ENCODE data around the gene MGMT.

MGMT gene

DNA sequence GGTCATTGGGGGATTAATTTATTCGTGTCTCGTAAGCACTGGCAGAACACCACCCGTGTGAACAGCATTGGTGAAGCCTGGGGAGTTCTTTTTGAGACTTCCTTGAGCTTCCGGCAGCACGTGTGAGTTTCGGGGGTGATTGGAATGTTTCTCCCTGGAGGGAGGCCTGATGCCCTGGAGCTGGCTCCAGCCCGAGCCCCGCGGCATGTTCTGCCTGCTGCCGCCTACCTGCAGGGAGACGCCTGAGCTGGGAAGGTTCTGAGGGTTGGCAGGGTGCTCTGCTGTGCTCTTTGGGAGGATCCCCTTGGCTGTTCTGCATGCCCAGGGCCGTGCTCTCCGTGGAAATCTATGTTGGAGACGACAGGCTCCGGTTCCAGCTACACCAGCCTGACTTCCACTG lies 159.3 kb downstream of the MGMT start:
- DNase-seq (no peak), ATAC-seq (no peak)

DNA sequence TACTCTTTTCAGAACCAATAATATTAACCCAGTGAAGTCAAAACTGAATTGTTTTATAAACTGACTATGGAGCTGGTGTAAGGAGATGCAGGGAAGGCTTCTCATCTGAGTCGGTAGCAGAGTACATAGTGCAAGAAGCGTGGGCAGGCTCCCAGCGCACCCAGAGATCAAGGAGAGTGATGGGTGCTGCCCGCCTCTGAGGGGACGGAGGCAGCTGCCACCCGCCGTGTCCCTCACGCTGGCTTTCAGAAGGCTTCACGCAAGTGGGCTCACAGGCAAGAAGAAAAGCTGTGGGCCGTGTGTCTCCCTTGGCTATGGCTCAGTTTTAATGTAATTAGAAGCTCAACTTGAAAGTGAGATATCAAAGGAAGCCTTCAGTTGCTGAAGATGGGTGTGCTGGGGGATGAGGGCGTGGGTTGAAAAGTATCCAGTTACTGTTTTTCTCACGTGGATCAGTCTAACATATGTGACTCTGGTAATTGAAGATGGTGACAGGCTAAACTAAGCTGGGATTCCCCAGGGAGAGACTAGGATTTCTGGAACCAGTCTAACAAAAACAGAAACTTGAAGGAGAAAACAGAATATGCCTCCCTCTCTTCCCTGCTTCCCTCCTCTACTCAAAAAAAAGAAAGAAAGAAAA lies 159.9 kb downstream of the MGMT start:
- ATAC-seq: no peak
- no peak for DNase-seq

DNA sequence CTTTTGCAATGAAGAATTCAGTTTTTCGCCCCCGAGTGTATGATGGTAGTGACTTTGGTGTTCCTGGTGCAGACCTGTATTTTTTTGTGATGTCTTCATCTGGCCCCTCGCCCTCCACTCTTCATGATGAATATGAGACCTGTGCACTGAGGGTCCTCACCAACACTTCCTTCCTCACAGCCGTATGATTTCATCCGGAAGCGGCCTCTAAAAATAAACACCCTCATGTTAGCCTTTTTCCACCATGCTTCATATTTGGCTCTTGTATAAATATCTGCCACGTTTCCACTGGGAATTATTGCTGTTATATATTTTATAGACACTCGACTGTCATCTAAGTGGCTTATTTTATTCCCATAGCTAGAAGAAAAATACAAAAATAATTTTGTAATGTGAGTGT lies 160.4 kb downstream of the MGMT start:
- ATAC-seq (no peak), DNase-seq (no peak)

DNA sequence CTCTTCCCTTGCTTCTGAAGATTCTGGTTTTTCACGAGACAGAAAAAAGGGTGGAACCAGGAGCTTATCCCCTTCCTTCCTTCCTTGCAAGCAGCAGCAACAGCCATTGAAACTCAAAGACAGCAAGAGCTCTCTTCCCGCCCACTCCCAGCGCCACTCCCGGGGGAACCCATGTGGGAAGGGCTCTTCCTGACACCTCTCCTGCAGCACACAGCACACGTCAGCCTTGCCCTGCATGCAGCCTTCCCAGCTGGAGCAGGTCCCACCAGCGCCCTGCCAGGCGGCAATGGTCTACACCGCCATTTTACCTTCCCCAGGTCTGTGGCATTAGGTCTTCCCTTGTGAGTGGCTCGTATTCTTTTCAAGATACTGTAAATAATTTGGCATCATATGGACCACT lies 161.8 kb downstream of the MGMT start:
- DNase-seq: no peak
- ATAC-seq: no peak

DNA sequence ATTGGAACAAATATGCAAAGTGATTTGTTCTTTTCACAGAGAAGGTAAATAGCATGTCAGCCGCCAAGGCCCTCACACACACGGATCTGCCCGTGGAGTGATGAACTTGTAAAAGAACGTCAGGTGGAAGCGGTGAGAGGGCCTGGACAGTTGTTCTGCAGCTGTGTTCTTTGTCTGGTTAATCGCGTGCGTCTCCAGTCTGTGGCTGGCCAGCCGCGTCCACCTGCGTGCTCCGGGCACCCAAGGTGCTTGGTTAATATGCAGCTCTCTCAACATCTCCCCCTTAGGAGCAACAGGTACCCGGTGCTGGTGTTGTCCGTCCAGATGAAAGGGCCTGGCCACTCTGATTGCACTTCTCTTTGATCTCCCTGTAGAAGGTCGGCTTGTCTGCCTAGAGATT lies 162.9 kb downstream of the MGMT start:
- DNase-seq (no peak), ATAC-seq (no peak)

DNA sequence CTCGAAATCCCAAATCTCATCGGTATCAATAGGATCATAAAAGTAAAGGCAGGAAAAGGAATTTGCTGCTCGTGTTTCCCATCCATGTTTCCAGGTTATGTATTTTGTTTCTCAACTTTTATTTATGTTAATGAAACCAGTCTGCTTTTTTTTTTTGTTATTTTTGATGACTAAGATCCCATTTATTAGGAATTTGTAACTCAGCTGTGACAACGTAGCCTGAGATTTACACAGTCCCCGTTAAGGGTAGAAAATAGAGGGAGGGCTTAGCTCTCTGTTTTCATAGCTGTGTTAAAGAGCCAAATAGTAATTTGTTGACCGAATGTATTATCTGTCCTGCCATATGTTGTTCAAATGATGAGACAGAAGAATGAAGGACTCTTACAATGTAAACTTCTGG lies 164.0 kb downstream of the MGMT start:
- DNase-seq (no peak), ATAC-seq (no peak)

DNA sequence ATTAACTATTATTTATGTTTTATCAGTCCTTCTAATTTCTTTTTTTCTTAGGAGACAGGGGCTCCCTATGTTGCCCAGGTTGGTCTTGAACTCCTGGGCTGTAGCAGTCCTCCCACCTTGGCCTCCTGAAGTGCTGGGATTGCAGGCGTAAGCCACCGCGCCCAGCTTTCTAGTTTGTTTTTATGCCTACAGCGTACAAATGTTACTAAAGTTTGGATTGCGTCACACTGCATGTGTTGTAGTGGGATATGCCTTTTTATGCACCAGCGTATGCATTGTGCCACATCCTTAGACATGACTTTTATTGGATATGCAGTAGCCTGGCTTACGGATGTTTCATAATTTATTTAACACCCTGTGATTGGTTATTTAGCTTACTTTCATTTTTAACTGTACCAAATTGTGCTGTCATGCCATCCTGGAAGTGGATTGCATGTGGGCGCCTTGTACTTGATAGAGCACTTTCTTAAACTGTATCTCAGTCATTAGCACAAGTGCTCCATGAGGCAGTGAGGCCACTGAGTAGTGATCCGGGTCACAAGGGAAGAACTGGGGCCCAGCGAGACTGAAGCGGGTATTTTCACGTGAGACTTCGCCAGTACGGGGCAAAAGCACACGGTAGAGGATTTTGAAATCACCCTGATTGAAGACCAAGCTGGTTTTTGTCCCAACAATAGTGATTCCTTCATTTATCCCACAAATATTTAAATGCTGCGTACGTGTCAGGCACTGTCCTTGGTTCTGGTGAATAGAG lies 165.0 kb downstream of the MGMT start:
- no peak for ATAC-seq

DNA sequence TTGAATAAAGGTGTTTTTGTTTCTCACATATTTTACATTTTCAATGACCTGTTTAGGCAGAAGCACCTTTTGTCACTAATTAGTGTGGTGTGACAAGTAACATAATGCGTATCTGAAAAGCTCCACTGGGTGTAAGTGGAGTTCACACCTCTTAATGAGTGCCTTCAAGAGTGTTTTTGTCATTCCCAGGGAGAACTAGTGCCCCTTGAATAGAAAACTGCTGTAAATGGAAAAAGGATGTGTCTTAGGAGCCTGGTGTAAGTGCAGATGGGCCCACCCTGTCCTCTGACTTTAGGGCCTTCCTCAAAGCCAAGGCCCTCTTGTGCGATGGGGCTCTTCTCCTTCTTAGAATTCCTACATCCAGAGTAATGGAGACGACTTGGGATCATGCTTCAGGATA lies 170.0 kb downstream of the MGMT start:
- no peak for DNase-seq
- no peak for ATAC-seq

More for the DNA sequence above, 165.0 kb downstream of the MGMT start:
- DNase-seq: no peak

DNA sequence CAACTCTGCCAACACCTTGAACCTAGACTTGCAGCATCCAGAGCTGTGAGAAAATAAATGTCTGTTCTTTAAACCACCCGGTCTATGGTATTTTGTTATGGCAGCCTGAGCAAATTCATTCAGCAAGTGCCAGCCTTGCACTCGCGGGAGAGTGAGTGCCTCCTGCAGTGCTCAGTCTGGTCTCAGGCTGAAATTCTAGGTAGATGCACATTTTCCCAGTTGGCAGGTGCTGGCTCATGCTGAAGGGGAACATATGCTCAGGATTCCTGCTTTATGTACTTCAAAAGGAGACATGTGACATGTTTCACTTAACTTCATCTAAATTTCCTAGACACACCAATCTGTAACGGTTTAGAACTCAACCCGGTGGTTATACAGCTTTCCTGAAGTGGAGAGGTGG lies 170.8 kb downstream of the MGMT start:
- ATAC-seq (no peak), DNase-seq (no peak)

DNA sequence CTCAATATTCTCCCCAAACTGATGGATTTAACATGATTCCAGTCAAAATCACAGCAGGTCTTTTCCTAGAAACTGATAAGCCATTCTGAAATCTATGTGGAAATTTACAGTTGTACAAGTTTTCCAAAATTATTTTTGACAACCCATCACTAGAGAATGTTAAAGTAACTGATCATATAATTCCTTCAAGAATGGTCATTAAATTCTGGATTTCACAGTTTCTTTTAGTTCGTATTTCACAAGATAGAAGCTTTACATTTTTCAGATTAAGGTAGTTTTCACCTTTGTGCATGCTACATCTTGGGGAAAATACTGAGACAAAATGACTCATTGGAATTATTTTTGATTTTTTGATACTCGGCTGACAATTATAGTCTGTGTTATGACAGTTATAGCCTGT lies 174.3 kb downstream of the MGMT start:
- no peak for ATAC-seq
- no peak for DNase-seq

DNA sequence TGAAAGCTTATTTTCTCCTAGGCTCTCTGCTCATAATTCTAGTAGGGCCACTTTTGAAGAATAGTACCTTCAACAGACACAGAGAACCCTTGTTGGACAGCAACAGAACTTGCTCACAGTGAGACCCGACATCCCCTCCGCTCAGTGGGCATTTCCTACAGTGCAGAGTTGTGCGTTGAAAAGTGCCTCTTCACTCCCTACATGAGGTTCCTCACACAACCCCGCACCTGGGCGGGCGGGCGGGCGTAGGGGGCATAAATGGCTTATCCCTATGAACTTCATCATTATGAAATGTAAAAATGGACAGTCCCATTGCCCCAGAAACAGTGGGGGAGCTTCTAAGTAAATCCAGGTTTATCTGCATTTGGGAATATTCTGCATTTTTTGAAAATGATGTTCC lies 174.9 kb downstream of the MGMT start:
- DNase-seq (no peak), ATAC-seq (no peak)

DNA sequence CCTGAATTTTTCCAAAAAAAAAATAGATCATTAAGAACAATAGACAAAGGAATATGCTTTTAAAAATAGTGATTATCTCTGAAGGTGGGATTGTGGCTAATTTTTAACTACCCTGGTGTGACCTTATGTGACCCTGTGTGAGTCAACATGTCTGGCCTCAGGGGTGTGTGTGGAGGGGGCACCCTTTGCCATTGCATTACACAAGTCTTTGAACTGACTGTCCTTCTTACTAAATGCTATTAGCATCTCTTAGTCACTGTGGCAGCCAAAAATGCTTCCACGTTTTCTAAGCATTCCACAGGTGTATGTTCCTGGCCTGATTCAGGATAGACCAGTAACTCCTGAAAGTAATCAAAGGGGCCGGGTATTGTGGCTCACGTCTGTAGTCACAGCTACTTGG lies 175.4 kb downstream of the MGMT start:
- DNase-seq (no peak), ATAC-seq (no peak)

DNA sequence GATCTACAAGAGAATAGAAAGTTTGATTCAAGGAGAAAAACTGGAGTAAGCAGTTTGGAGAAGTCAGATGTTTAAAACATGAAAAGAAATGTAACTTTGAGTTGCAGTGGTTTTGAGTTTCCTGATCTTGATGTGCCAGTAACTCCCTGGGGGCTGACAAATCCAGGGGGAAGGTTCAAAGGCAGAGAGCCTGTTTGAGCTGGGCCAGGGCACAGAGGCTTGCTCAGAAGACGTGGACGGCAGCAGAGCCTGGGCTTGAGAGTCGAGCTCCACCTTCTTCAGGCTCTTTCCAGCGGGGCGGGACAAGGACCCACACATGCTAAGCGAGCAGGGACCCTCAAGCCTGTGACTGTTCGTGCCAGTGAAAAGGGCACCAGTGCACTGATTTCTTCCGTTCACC lies 176.2 kb downstream of the MGMT start:
- DNase-seq (no peak), ATAC-seq (no peak)

DNA sequence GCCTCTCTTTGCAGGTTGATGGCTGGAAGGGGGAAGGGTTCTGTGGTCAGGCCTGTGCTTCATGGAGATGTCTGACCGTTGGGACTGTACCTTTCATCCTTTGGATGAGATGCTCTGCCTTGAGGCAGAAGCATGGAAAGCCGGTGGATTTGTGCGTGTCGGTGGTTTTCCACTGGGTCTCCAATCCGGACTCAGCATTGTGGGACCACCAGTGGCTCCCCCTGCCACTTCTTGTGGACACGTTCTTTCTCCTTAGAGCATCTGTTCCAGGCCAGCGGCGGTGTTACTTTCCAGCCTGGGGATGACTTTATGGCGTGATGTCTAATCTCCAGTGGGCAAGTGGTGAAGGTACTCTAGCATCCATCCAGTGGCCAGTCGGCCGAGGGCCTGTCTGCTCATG lies 178.4 kb downstream of the MGMT start:
- ATAC-seq: no peak
- DNase-seq: no peak

DNA sequence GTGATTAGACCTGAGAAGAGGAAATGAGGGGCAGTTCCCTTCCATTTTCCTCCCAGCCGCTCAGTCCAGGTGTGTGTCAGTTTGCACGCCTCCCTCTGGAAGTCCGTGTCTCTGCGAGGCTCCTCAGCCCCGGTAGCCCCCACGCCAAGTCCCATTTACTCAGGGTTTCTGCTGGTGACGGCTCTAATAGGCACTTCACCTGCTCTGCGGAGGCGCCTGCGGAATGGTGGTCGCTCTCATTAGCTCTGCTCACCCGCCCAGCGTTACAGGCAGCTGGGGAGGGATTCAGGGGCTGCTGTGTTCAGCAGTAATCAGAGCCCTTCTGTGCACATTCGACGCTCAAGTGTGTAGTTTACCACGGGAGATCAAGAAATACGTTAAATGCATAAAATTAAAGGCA lies 179.9 kb downstream of the MGMT start:
- DNase-seq (no peak), ATAC-seq (no peak)

DNA sequence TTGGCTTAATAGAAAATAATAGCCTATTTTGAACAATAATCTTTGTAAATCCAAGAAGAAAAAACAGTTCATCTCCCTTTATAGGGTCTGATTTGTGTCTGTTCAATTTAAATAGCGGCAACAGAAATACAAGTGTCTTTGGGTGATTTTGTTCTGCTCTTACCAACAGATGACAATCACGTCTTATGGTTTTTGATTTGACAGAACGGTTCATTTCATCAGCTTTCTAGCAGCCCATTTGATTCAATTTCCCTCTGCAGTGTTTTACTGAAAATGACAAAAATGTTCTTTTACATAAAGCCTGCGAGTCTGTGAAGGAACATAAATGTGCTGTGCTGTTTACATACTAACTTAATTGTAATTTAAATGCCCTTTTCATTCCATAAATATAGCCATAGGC lies 180.5 kb downstream of the MGMT start:
- ATAC-seq (no peak), DNase-seq (no peak)

DNA sequence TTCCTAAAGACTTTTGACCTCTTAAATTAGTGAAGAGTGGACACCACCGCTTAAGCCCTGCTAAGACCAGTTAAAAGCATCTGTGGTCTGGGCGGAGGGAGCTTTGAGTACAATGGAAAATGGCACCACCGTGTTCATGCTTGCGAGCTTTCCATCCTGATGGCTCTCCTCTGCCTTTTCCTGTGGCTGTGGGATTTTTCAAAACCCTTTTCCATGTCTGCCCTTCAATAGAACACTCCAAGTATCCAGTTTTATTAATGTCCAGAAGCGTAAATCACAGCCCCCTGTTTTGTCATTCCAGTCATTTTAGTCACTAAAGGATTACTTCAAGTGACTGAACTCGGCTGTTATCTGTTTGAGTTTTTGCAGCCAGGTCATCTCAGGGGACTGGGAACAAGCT lies 181.8 kb downstream of the MGMT start:
- no peak for ATAC-seq
- no peak for DNase-seq

DNA sequence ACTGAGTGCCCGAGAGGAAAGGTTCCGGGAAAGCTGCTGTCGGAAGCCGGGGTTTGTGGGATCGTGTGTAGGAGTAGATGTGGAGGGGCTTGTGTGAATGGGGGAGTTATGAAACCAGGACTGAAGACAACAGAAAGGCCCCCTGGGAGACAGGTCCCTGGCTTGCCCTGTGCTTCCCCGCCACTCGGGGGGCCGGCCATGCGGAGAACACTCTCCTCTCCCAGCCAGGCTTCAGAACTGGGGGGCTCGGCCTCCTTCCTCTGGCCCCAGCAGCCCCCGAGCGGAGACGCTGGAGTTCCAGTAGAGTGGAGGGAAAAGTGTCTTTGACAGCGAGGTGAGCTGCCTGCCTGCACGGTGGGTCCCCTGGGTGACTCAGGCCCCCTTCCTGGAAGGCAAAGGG lies 185.0 kb downstream of the MGMT start:
- ATAC-seq: no peak
- no peak for DNase-seq

DNA sequence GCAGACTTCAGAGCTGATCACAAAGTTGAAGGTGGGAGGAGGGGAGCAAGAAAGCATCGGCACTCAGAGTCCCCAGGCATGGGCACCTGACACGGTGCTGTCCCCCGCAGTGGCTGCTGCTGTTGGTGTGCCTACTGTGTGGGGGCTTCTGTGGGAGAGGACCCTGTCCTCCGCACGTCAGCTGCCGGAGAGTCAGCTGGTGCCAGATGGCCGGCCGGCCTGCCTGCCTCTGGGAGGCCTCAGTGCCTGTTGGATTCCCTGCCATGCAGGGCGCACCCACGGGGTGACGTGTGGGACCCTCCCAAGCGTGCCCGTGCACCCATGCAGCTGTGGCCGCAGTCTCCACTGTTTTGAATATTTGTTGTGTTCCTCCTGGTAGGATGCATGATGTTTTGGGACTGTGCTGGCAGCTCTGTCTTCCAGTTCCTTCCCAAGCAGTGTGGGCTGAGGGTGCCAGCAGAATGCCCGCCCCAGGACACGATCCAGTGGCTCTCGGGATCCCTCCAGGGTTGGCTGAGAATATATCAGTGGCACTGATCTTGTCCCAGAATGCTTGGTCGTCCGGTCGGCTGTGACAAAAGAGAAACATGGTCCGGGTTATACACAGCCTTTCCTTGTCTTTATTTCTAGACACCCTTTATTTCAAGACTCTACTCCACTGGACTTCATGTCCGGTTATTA lies 185.6 kb downstream of the MGMT start:
- DNase-seq (no peak), ATAC-seq (no peak)

DNA sequence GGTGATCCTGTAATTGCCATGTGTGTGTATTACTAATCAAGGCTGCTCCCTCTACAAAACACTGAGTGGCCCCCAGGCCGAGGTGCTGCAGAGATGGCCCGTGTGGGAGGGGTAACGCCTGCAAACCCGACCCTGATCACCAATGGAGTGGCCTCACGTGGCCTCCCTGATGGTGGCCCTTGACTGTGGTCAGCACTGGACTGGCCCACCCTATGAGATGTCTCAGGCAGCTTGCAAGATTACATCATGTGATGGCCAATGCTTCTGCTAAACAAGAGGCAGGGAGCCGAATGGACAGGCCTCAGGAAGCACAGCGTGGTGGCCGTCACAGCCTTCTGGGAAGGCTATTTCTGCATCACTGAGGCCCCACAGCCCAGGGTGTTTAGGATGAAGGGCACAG lies 186.4 kb downstream of the MGMT start:
- DNase-seq (no peak), ATAC-seq (no peak)

DNA sequence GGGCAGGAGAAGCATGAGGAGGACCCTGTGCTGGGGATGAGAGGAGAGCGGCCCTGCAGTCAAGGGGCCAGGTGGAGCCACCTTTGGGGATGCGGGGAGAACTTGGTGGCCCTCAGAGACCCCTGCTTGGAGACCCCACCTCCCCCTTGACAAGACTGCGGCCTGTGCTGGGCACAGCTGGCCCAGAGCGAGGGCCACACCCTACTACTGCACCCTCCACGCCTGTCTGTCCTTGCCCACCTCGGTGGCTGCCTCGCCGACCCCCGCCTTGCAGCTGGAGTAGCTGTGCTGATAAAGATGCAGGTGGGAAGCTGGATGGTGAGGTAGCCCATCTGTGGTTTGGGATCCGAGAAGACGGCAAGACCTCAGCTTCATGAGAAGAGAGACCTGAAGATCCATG lies 186.8 kb downstream of the MGMT start:
- ATAC-seq (no peak), DNase-seq (no peak)

DNA sequence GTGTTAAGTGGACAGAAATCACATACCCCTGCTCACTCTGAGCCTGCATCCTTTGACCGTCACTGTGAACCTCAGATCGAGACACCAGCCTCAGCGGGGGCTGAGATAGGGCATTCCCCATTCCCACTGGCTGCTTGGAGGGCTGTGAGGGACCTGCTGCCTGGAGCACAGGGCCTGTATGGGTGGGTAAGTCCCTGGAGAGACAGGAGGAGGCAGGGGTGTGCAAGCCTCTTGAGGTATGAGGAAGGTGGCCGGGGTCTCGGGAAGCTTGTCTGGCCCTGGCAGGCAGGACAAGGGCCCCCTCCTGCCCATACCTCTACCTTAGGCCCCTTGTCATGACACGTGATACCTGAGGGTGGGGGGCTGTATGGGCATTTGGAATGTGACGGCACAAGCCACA lies 187.4 kb downstream of the MGMT start:
- ATAC-seq (no peak), DNase-seq (no peak)

DNA sequence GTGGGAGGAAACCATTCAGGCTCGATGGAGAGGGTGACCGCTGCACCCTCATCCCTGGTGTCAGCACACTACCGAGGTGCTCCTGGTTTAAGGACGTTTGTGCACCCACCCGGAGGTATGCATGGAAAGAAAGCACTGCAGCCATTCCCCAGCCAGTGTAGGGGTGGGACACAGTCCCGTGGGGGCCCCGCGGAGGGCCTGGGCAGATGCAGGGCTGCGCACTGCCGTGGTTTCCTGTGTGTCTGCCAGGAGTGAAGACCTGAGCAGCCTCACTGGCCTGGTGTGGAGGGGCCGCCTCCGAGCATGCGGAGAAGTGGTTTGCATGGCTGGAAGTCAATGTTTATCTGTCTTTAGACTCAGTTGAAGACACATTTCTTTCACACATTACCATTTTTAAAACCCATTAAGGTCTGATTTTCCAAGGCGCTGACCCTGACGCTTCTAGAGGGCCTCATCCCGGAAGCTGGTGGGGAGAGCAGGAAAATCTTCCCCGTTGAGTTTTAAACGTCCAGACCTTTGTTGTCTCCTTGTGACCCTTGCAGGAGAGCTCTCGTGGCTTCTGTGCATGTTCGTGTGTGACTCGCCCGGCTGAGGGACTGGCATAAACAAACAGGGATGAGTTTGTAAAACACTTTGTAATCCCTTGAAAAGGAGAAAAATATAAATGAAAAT lies 188.1 kb downstream of the MGMT start:
- ATAC-seq: no peak
- DNase-seq: no peak
